ENCODE results near the gene DUSP16. TPM values are rescaled to one million over a fixed set of nuclear protein-coding genes. Genes with fewer than 3 reads are reported as not detected.

Gene DUSP16
- polyA plus RNA-seq, 4 donors, result 22.5 to 83.4 (median 30.1) TPM

GRCh38 chr12:12519354-12519998, 43.2 kb downstream of the DUSP16 start:
- Histone ChIP-seq H3K4me1 (ENCODE audit: control insufficient read depth in 3 of 3, insufficient read depth in 2 of 3, low read depth in 1 of 3, low read length in 2 of 3) (peaks cover 6 to 50% (median 7%) of the 10 kb centered on the region in 3 donors), H3K27ac (ENCODE audit: low read depth in 1 of 3, low read length in 2 of 3) (peak overlapping the region in 2 of 3 donors; percentile 8 to 80), H3K4me3 (ENCODE audit: low read depth in 1 of 3, low read length in 3 of 3) (no peak overlapping the region), H3K9me3 (ENCODE audit: control insufficient read depth in 2 of 2, insufficient read depth in 1 of 2, low read depth in 1 of 2, low read length in 1 of 2) (no peaks in the 10 kb centered on the region), H3K27me3 (ENCODE audit: control insufficient read depth in 3 of 3, insufficient read depth in 3 of 3, low read length in 3 of 3) (no peaks in the 10 kb centered on the region), H3K36me3 (ENCODE audit: control insufficient read depth in 3 of 3, insufficient read depth in 2 of 3, low read depth in 1 of 3, low read length in 3 of 3) (peaks cover 2 to 24% (median 11%) of the 10 kb centered on the region in 3 donors)
- FAIRE-seq (no peak), DNase-seq (peak; percentile 48 to 55)
- 34 to 65% (median 48%) methylated on average over 4 of the region's 4 CpGs for WGBS, 3 donors

GRCh38 chr12:12518919-12519318, 43.7 kb downstream of the DUSP16 start:
- Histone ChIP-seq H3K27me3 (ENCODE audit: control insufficient read depth in 3 of 3, insufficient read depth in 3 of 3, low read length in 3 of 3) (no peaks in the 10 kb centered on the region), H3K27ac (ENCODE audit: low read depth in 1 of 3, low read length in 2 of 3) (peak overlapping the region; percentile 50 to 80 (median 78)), H3K4me3 (ENCODE audit: low read depth in 1 of 3, low read length in 3 of 3) (no peak overlapping the region), H3K9me3 (ENCODE audit: control insufficient read depth in 2 of 2, insufficient read depth in 1 of 2, low read depth in 1 of 2, low read length in 1 of 2) (no peaks in the 10 kb centered on the region), H3K36me3 (ENCODE audit: control insufficient read depth in 3 of 3, insufficient read depth in 2 of 3, low read depth in 1 of 3, low read length in 3 of 3) (peaks cover 2 to 25% (median 11%) of the 10 kb centered on the region in 3 donors), H3K4me1 (ENCODE audit: control insufficient read depth in 3 of 3, insufficient read depth in 2 of 3, low read depth in 1 of 3, low read length in 2 of 3) (peaks cover 3 to 48% (median 7%) of the 10 kb centered on the region in 3 donors)
- 63 to 75% (median 63%) methylated on average over 4 of the region's 4 CpGs for WGBS, 3 donors
- DNase-seq, result no peak
- no peak for FAIRE-seq

- Histone ChIP-seq H3K4me1 (ENCODE audit: control insufficient read depth in 3 of 3, insufficient read depth in 2 of 3, low read depth in 1 of 3, low read length in 2 of 3) (peaks cover 4 to 50% (median 7%) of the 10 kb centered on the region in 3 donors), H3K9me3 (ENCODE audit: control insufficient read depth in 2 of 2, insufficient read depth in 1 of 2, low read depth in 1 of 2, low read length in 1 of 2) (no peaks in the 10 kb centered on the region), H3K27ac (ENCODE audit: low read depth in 1 of 3, low read length in 2 of 3) (peak overlapping the region; percentile 78 to 93 (median 80)), H3K4me3 (ENCODE audit: low read depth in 1 of 3, low read length in 3 of 3) (no peak overlapping the region), H3K27me3 (ENCODE audit: control insufficient read depth in 3 of 3, insufficient read depth in 3 of 3, low read length in 3 of 3) (no peaks in the 10 kb centered on the region), H3K36me3 (ENCODE audit: control insufficient read depth in 3 of 3, insufficient read depth in 2 of 3, low read depth in 1 of 3, low read length in 3 of 3) (peaks cover 2 to 25% (median 11%) of the 10 kb centered on the region in 3 donors)
- FAIRE-seq, result no peak
- no peak for DNase-seq
- WGBS, 3 donors, result 33 to 78% (median 39%) methylated on average over 3 of the region's 3 CpGs
Measured at GRCh38 chr12:12518464-12518845, 44.2 kb downstream of the DUSP16 start.

- Histone ChIP-seq H3K4me1 (ENCODE audit: control insufficient read depth in 3 of 3, insufficient read depth in 2 of 3, low read depth in 1 of 3, low read length in 2 of 3) (peaks cover 9 to 24% (median 13%) of the 10 kb centered on the region in 3 donors), H3K9me3 (ENCODE audit: control insufficient read depth in 2 of 2, insufficient read depth in 1 of 2, low read depth in 1 of 2, low read length in 1 of 2) (no peaks in the 10 kb centered on the region), H3K27me3 (ENCODE audit: control insufficient read depth in 3 of 3, insufficient read depth in 3 of 3, low read length in 3 of 3) (no peaks in the 10 kb centered on the region), H3K27ac (ENCODE audit: low read depth in 1 of 3, low read length in 2 of 3) (peak overlapping the region in 2 of 3 donors; percentile 31 to 57), H3K4me3 (ENCODE audit: low read depth in 1 of 3, low read length in 3 of 3) (no peak overlapping the region), H3K36me3 (ENCODE audit: control insufficient read depth in 3 of 3, insufficient read depth in 2 of 3, low read depth in 1 of 3, low read length in 3 of 3) (peaks cover 0 to 22% (median 5%) of the 10 kb centered on the region in 3 donors)
- 71 to 91% (median 90%) methylated on average over 3 of the region's 3 CpGs for WGBS, 3 donors
- DNase-seq (peak in 1 of 2 donors; percentile 66), FAIRE-seq (no peak)
Measured at GRCh38 chr12:12513416-12514006, 49.2 kb downstream of the DUSP16 start.

- WGBS, 3 donors, result 82 to 86% (median 84%) methylated on average over 5 of the region's 5 CpGs
- H3K9me3 ChIP-seq (ENCODE audit: control insufficient read depth in 2 of 2, insufficient read depth in 1 of 2, low read depth in 1 of 2, low read length in 1 of 2), result no peaks in the 10 kb centered on the region
- FAIRE-seq (no peak), DNase-seq (no peak)
- no peak overlapping the region for H3K27ac ChIP-seq (ENCODE audit: low read depth in 1 of 3, low read length in 2 of 3)
- H3K36me3 ChIP-seq (ENCODE audit: control insufficient read depth in 3 of 3, insufficient read depth in 2 of 3, low read depth in 1 of 3, low read length in 3 of 3), result peaks cover 0 to 19% (median 5%) of the 10 kb centered on the region in 3 donors
- peaks cover 7 to 13% (median 12%) of the 10 kb centered on the region in 3 donors for H3K4me1 ChIP-seq (ENCODE audit: control insufficient read depth in 3 of 3, insufficient read depth in 2 of 3, low read depth in 1 of 3, low read length in 2 of 3)
- no peaks in the 10 kb centered on the region for H3K27me3 ChIP-seq (ENCODE audit: control insufficient read depth in 3 of 3, insufficient read depth in 3 of 3, low read length in 3 of 3)
- no peak overlapping the region for H3K4me3 ChIP-seq (ENCODE audit: low read depth in 1 of 3, low read length in 3 of 3)
Measured at GRCh38 chr12:12511895-12512711, 50.6 kb downstream of the DUSP16 start.

- WGBS, 3 donors, result 64 to 70% (median 64%) methylated on average over 3 of the region's 3 CpGs
- DNase-seq (no peak), FAIRE-seq (no peak)
- Histone ChIP-seq H3K4me3 (ENCODE audit: low read depth in 1 of 3, low read length in 3 of 3) (no peak overlapping the region), H3K27ac (ENCODE audit: low read depth in 1 of 3, low read length in 2 of 3) (no peak overlapping the region), H3K27me3 (ENCODE audit: control insufficient read depth in 3 of 3, insufficient read depth in 3 of 3, low read length in 3 of 3) (no peaks in the 10 kb centered on the region), H3K4me1 (ENCODE audit: control insufficient read depth in 3 of 3, insufficient read depth in 2 of 3, low read depth in 1 of 3, low read length in 2 of 3) (peaks cover 9 to 13% (median 12%) of the 10 kb centered on the region in 3 donors), H3K36me3 (ENCODE audit: control insufficient read depth in 3 of 3, insufficient read depth in 2 of 3, low read depth in 1 of 3, low read length in 3 of 3) (peaks cover 0 to 19% (median 2%) of the 10 kb centered on the region in 3 donors), H3K9me3 (ENCODE audit: control insufficient read depth in 2 of 2, insufficient read depth in 1 of 2, low read depth in 1 of 2, low read length in 1 of 2) (no peaks in the 10 kb centered on the region)
Measured at GRCh38 chr12:12511021-12511783, 51.5 kb downstream of the DUSP16 start.

- H3K27me3 ChIP-seq (ENCODE audit: control insufficient read depth in 3 of 3, insufficient read depth in 3 of 3, low read length in 3 of 3), result no peaks in the 10 kb centered on the region
- peaks cover 0 to 12% (median 2%) of the 10 kb centered on the region in 3 donors for H3K36me3 ChIP-seq (ENCODE audit: control insufficient read depth in 3 of 3, insufficient read depth in 2 of 3, low read depth in 1 of 3, low read length in 3 of 3)
- H3K4me3 ChIP-seq (ENCODE audit: low read depth in 1 of 3, low read length in 3 of 3), result no peak overlapping the region
- no peaks in the 10 kb centered on the region for H3K9me3 ChIP-seq (ENCODE audit: control insufficient read depth in 2 of 2, insufficient read depth in 1 of 2, low read depth in 1 of 2, low read length in 1 of 2)
- peak in 1 of 2 donors; percentile 40 for DNase-seq
- no peak for FAIRE-seq
- WGBS, 3 donors, result 94 to 98% (median 96%) methylated on average over 2 of the region's 2 CpGs
- peaks cover 9 to 18% (median 13%) of the 10 kb centered on the region in 3 donors for H3K4me1 ChIP-seq (ENCODE audit: control insufficient read depth in 3 of 3, insufficient read depth in 2 of 3, low read depth in 1 of 3, low read length in 2 of 3)
- H3K27ac ChIP-seq (ENCODE audit: low read depth in 1 of 3, low read length in 2 of 3), result no peak overlapping the region
Measured at GRCh38 chr12:12510551-12510950, 52.1 kb downstream of the DUSP16 start.

GRCh38 chr12:12510141-12510540, 52.5 kb downstream of the DUSP16 start:
- Histone ChIP-seq H3K27me3 (ENCODE audit: control insufficient read depth in 3 of 3, insufficient read depth in 3 of 3, low read length in 3 of 3) (no peaks in the 10 kb centered on the region), H3K9me3 (ENCODE audit: control insufficient read depth in 2 of 2, insufficient read depth in 1 of 2, low read depth in 1 of 2, low read length in 1 of 2) (no peaks in the 10 kb centered on the region), H3K4me1 (ENCODE audit: control insufficient read depth in 3 of 3, insufficient read depth in 2 of 3, low read depth in 1 of 3, low read length in 2 of 3) (peaks cover 13 to 22% (median 14%) of the 10 kb centered on the region in 3 donors), H3K4me3 (ENCODE audit: low read depth in 1 of 3, low read length in 3 of 3) (no peak overlapping the region), H3K36me3 (ENCODE audit: control insufficient read depth in 3 of 3, insufficient read depth in 2 of 3, low read depth in 1 of 3, low read length in 3 of 3) (peaks cover 0 to 10% (median 2%) of the 10 kb centered on the region in 3 donors), H3K27ac (ENCODE audit: low read depth in 1 of 3, low read length in 2 of 3) (no peak overlapping the region)
- DNase-seq (no peak), FAIRE-seq (no peak)
- 91 to 96% (median 94%) methylated on average over 2 of the region's 2 CpGs for WGBS, 3 donors
